ENCODE measurements around the gene GSTM4.
"Not testable (repeated sequence)": the region's sequence is repeated elsewhere in the genome, so short reads cannot be mapped to it uniquely, and the experiment has no call there.

GSTM4 gene

GRCh38 chr1:109637446-109637845, 18.5 kb upstream of the GSTM4 start:
- no peak for DNase-seq (ENCODE audit: low read depth in 2 of 3, low spot score in 2 of 3)

GRCh38 chr1:109639063-109639840, 16.6 kb upstream of the GSTM4 start:
- DNase-seq (ENCODE audit: low read depth in 2 of 3, low spot score in 2 of 3): no peak

GRCh38 chr1:109639841-109640184, 16.1 kb upstream of the GSTM4 start:
- DNase-seq (ENCODE audit: low read depth in 2 of 3, low spot score in 2 of 3): no peak

GRCh38 chr1:109640285-109640865, 15.5 kb upstream of the GSTM4 start:
- peak; percentile 63 to 100 (median 98) for DNase-seq (ENCODE audit: low read depth in 2 of 3, low spot score in 2 of 3)

GRCh38 chr1:109641078-109641740, 14.7 kb upstream of the GSTM4 start:
- DNase-seq (ENCODE audit: low read depth in 2 of 3, low spot score in 2 of 3): no peak

GRCh38 chr1:109641861-109642260, 14.0 kb upstream of the GSTM4 start:
- DNase-seq (ENCODE audit: low read depth in 2 of 3, low spot score in 2 of 3): no peak

GRCh38 chr1:109642626-109643025, 13.3 kb upstream of the GSTM4 start:
- no peak for DNase-seq (ENCODE audit: low read depth in 2 of 3, low spot score in 2 of 3)

GRCh38 chr1:109643385-109644230, 12.3 kb upstream of the GSTM4 start:
- peak; percentile 76 to 91 (median 90) for DNase-seq (ENCODE audit: low read depth in 2 of 3, low spot score in 2 of 3)

GRCh38 chr1:109644670-109645069, 11.2 kb upstream of the GSTM4 start:
- no peak for DNase-seq (ENCODE audit: low read depth in 2 of 3, low spot score in 2 of 3)

GRCh38 chr1:109649491-109649914, 6.4 kb upstream of the GSTM4 start:
- DNase-seq (ENCODE audit: low read depth in 2 of 3, low spot score in 2 of 3): no peak

- no peak for DNase-seq (ENCODE audit: low read depth in 2 of 3, low spot score in 2 of 3)
Measured at GRCh38 chr1:109650609-109651008, 5.3 kb upstream of the GSTM4 start.

GRCh38 chr1:109652402-109652801, 3.5 kb upstream of the GSTM4 start:
- no peak for DNase-seq (ENCODE audit: low read depth in 2 of 3, low spot score in 2 of 3)

GRCh38 chr1:109653306-109653705, 2.6 kb upstream of the GSTM4 start:
- DNase-seq (ENCODE audit: low read depth in 2 of 3, low spot score in 2 of 3): no peak

- DNase-seq (ENCODE audit: low read depth in 2 of 3, low spot score in 2 of 3): no peak
Measured at GRCh38 chr1:109654519-109654918, 1.4 kb upstream of the GSTM4 start.

GRCh38 chr1:109657395-109657794, 1.5 kb downstream of the GSTM4 start:
- DNase-seq (ENCODE audit: low read depth in 2 of 3, low spot score in 2 of 3): no peak

GRCh38 chr1:109657970-109658369, 2.1 kb downstream of the GSTM4 start:
- DNase-seq (ENCODE audit: low read depth in 2 of 3, low spot score in 2 of 3): no peak

- no peak for DNase-seq (ENCODE audit: low read depth in 2 of 3, low spot score in 2 of 3)
Measured at GRCh38 chr1:109658533-109659042, 2.7 kb downstream of the GSTM4 start.

- no peak for DNase-seq (ENCODE audit: low read depth in 2 of 3, low spot score in 2 of 3)
Measured at GRCh38 chr1:109659145-109659544, 3.2 kb downstream of the GSTM4 start.

- DNase-seq (ENCODE audit: low read depth in 2 of 3, low spot score in 2 of 3): no peak
Measured at GRCh38 chr1:109659997-109660690, 4.2 kb downstream of the GSTM4 start.

- DNase-seq (ENCODE audit: low read depth in 2 of 3, low spot score in 2 of 3): not testable (repeated sequence)
Measured at GRCh38 chr1:109660691-109661026, 4.8 kb downstream of the GSTM4 start.

GRCh38 chr1:109661391-109661790, 5.5 kb downstream of the GSTM4 start:
- DNase-seq (ENCODE audit: low read depth in 2 of 3, low spot score in 2 of 3): no peak

Measured in activated CD8-positive, alpha-beta memory T cell treated with anti-CD3 and anti-CD28 coated beads for 48 hours (primary cell).